HL-60/S4 (cell line): ENCODE data around the gene PPP3R2.

Experiments
- in situ Hi-C: fragments of 300-500 bp; cut with MboI; formaldehyde crosslinking; loops from 2 replicates; pipeline ENCODE4 v1.14.3; 2022; ENCODE audit warnings: low sequenced_read_pairs

PPP3R2 gene, protein sequence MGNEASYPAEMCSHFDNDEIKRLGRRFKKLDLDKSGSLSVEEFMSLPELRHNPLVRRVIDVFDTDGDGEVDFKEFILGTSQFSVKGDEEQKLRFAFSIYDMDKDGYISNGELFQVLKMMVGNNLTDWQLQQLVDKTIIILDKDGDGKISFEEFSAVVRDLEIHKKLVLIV

GRCh38 chr9:101594796-101595195 is at the start of gene PPP3R2:
Gene PPP3R2 (minus strand): TSS chr9:101594969. CDS start chr9:101594921, 48 bp downstream.
- in situ Hi-C loops = no loop called here

DNA sequence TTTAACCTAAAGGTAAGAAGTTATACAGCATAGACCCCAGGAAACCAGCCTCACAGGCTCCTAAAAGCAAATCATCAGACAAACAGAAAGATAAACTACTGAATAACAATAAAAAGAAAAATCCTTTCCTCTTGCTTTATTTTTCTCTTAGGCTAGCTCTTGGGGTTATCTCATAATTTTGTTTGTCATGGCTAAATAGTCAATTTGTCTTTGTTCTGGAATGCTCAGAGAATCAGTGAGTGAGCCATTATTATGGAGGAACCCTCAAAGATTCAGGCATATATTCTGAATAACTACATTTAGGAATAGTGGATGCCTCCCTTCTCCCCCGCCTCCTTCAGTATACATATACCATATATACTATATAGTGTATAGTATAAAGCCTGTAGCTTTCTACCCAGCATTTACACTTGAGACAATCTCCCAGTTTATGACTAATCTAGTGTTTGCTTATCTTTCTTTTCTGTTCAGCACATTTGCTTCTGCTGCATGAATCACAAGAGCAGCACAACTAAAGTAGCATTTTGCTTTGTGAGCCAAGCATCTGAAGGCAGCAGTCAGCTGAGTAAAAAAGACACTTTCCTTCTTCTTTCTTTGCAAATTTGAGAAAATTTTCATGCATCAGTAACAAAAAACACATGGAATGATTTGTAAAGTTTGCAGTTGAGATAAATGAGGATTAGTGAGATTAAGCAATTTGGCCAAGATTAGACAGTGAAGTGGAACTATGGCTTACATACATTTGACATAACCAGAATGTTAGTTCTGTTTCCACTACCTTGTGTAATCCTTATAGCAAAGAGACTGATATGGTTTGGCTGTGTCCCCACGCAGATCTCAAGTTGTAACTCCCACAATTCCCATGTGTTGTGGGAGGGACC is 45.3 kb upstream of the PPP3R2 start:
- in situ Hi-C loops = no loop called here

GRCh38 chr9:101639311-101639710 is 44.5 kb upstream of the PPP3R2 start:
- in situ Hi-C loops = no loop called here

DNA sequence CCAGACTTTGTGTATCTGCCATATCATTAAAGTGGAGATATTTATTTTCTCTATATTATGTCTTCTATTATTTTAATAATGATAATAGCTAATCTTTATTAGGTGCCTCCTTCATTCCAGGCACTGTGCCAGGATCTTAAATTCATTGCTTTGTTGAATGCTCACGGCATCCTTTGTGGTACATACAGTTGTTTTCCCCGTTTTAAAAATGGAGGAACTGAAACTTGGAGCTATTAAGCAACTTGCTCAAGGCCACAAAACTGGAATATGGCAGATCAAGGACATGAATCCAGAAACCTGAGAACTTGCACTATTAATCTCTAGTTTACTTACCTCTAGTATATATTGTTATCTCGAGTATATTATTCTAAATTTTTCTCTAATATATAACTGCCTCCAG is 41.5 kb upstream of the PPP3R2 start:
- in situ Hi-C loops = no loop called here

- in situ Hi-C loops = no loop called here
These were observed 40.7 kb upstream of the PPP3R2 start for GRCh38 chr9:101635473-101635872.

GRCh38 chr9:101634741-101635409 is 40.1 kb upstream of the PPP3R2 start:
- in situ Hi-C loops = no loop called here

DNA sequence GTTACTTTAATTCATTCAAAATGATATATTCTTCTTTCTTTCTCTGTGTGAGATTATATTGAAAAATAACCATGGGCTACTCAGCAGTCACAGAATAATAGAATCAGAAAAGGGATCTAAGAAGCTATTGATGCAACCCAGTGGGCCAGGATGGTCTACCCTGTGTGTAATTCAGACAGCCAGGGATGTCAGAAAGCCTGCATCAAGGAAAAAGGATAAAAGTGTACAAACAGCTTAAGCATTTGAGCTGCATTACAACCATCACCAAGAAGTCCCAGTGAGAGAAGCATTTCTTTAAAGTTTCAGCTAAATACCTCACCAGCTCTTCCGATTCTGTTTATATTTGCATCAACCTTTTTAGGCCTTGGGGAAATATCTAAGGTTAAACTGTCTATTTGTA is 37.8 kb upstream of the PPP3R2 start:
- in situ Hi-C loops = no loop called here

GRCh38 chr9:101631892-101632291 is 37.1 kb upstream of the PPP3R2 start:
- in situ Hi-C loops = no loop called here

DNA sequence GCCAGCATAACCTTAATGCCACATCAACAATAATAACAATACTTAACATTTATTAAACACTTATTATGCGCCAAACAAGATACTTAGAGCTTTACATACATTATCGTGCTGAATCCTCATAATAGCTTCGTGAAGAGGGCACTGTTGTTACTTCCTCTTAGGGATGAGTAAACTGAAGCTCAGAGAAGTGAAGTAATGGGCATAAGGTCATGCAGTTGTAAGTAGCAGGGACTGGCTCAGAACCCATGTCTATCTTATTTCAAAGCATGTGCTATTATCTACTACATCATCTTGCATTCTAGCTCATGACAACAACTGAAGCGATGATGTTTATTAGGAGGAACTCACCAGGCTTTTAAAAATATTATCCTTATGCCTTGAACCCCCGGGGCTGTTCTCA is 34.9 kb upstream of the PPP3R2 start:
- in situ Hi-C loops = no loop called here

DNA sequence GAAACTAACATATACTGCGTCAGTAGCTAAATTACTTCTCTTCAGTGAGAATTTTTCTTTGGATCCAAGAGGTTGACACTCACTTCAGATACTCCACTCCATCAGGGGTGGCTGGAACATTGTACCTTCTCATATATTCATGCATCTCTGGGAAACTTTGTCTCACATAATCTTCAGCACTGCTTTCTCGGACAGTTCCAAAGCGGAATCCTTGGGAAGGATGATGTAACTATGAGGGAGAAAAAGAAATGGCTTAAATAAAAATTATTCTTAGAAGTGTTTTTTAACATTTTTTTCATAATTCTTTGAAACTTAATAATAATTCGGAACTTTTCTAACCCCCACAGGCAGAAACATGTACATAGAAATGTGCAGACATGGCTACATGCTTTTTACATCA is 33.4 kb upstream of the PPP3R2 start:
- in situ Hi-C loops = no loop called here

DNA sequence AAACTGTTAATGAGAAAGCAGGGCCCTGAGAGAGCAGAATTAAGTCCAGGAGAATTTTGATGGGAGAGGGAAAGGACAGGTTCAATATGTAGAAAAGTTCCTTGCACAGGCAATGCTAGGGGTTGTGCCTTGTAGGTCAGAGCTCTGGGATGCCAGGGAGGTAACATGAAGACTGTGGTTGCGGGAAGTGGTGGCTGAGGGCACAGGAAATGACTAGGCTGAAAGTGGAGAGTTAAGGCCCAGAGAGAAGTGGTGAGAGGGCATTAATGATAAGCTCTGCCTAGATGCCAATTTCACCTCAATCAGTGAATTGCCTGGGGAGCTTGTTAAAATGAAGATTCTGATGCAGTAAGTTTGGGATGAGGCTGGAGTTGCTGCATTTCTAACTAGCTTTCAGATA is 31.5 kb upstream of the PPP3R2 start:
- in situ Hi-C loops = no loop called here

GRCh38 chr9:101625876-101626275 is 31.1 kb upstream of the PPP3R2 start:
- in situ Hi-C loops = no loop called here

DNA sequence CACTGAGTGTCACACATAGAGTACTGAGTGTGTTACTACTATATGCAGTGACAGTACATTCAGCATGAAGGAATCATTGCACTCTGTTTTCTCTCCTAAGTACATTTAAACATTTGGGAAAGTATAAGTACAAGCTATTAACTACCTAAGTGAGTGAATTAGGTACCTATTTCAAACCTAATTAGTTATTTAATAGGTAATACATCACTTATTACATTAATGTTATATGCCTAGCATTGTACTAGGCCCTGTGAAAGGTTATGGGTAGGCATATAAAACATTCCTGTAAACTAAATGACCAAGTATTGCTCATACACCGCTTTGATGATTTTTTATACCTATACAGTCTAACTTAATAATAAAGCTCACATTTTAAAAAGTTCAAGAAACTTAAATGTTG is 25.7 kb upstream of the PPP3R2 start:
- in situ Hi-C loops = no loop called here

DNA sequence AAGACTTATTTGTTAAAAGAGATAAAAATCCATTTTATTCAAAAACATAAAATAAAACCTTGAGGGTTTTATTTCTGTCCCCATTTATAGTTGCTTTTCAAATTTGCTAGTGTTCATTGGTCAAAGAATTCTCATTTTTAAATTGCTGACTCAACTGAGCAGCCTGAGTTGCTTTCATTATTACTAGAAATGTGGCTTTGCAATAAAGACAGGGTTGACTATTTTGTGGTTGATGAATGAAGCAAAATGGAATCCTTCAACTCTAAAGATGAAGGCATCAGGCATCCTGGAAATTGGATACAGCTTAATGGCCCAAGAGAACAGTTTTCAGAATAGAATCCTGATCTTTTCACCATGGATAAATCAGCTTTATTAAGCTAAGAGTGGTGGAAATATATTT is 23.9 kb upstream of the PPP3R2 start:
- in situ Hi-C loops = no loop called here

DNA sequence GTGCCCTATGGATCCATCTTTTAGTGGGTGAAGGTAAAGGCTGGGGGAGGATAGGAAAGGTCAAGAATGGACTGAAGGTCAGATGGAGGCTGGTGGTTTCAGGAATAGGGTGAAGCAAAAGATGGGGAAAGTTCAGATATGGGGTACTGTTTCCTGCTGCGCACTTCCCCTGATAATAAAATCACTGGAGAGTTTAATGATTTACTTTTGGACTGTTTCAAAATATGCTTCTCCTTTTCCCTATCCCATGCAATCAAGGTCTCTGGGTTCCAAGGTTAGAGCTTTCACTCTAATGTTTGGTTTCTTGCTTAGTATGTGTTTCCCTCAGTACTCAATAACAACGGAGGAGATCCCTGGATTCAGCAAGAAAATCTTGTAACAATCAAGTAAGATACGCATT is 10.8 kb upstream of the PPP3R2 start:
- in situ Hi-C loops = no loop called here

DNA sequence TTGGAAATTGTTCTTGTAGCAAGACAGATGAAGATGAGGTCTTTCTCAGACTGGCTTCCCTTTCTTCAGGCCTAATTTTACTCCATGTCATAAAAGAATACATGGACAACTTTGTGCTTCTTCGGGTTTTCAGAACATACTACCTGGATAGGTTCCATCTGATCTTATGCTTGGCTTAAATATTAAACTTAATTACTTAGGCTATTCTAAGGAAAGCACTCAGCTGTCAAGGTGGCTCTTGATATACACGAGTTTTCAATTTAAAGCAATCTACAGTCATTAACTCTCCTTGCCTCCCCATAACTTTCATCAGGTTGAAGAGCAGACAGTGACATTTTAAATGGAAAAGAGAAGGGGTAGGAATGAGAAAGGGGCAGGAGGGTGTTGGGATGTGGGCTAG is 9.5 kb upstream of the PPP3R2 start:
- in situ Hi-C loops = no loop called here

- in situ Hi-C loops = no loop called here
These were observed 7.4 kb upstream of the PPP3R2 start for GRCh38 chr9:101601904-101602765.

DNA sequence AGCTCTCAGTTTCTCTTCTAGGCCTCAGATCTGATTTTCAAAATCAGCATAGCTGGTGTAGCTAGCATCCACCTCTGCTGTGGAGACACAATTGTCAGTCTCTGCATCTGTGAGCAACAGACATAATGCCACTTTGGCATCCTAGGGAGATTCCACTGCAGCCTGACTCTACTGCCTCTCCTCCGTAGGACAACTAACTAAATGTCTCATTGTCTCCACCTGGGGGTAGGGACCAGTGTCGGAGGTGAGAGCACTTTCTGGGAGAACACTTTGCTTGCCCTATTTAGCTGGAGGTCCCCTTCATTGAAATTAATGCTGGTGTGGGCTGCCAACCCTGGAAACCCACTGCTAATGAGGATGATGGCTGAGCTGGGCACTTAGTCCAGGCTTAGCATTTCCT is 1.4 kb downstream of the PPP3R2 start:
- in situ Hi-C loops = no loop called here

DNA sequence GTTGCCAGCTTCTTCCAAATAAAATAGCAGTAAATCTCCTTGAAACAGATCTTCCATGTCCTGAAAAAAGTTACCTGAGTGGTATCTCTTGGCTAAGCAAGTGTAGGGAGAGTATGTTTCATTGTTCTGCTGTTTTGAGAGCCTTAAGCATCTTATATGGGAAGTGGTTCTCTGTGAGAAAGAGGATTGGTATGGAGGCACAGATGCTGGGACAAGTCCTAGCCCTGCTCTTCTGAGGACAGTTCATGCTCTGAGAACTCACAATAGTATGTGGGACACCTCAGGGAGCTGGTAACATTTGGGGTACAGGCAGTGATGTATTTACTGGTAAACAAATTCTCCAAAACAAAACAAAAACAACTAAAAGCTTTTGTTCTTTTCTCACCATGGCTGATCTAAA is 2.0 kb downstream of the PPP3R2 start:
- in situ Hi-C loops = no loop called here

- in situ Hi-C loops = no loop called here
These were observed 2.9 kb downstream of the PPP3R2 start for GRCh38 chr9:101591787-101592446.

DNA sequence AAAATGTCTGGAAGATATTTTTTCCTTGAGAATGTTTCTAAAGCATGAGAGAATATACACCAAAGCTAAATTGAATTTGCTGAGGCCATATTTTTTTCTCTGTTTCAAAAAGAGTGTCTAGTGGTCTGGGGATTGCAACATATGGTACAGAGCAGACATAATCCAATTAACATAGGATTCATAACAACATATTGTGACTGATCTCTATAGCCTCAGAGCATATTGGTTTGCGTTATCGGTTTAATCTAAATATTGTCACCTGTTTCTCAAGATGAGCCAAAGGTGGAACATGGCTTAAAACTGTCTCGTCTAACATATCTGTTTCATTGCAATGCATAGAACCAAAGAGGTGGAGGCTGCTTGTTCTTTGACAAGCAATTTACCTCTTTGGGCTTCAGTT is 3.9 kb downstream of the PPP3R2 start:
- in situ Hi-C loops = no loop called here
